Gastrocnemius medialis (tissue), 4 donors: ENCODE data around the gene SCAF11.

Experiments used
- POLR2A ChIP-seq, 2 donors: fragments of 450-650 bp; IDR thresholded peaks; one replicate each; pipeline ENCODE4 v1.6.1; 2017; ENCODE audit warnings: antibody characterized with exemption in 2 of 2, mild to moderate bottlenecking in 2 of 2, moderate library complexity in 2 of 2
- TF ChIP-seq, protein P1 (sequence below), 5 experiments: fragments of 450-650 bp in 3 of 5; fragments of 200-600 bp in 2 of 5; sonication (generic) in 2 of 5; IDR thresholded peaks in 4 of 5; conservative IDR thresholded peaks in 1 of 5; 1 replicate in 4 of 5; 2 replicates in 1 of 5; pipeline ENCODE4 v1.5.1; 2016 to 2019; ENCODE audit warnings: antibody characterized with exemption in 5 of 5, mild to moderate bottlenecking in 3 of 5, moderate library complexity in 3 of 5

DNA sequence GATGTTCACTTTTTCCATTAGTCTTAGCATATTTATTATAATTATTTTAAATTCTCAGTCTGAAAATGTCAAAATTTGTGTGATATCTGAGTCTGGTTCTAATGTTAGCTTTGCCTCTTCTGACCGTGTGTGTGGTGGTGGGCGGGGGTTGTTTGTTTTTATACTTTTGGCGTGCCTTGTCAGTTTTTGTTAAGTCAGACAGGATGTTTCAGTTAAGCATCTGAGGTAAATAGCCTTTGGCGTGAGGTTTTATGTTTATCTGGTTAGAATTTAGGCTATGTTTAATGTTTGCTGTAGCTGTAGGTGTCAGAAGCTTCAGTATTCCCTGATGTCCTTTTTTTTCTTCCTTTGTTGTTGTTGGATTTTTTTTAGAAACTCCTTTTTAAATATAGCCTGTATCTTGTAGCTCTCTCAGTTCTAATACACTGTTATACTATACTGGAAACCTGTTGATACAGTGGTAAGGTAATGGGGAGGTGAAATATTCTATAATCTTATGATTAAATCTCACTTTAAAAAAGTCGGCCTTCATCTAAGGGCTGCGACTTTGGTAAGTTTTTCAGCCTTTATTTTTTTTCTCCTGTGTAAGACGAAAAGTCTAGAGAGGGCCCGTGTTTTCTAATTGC is 111.6 kb downstream of the SCAF11 start:
- TF ChIP-seq, protein P1, sequence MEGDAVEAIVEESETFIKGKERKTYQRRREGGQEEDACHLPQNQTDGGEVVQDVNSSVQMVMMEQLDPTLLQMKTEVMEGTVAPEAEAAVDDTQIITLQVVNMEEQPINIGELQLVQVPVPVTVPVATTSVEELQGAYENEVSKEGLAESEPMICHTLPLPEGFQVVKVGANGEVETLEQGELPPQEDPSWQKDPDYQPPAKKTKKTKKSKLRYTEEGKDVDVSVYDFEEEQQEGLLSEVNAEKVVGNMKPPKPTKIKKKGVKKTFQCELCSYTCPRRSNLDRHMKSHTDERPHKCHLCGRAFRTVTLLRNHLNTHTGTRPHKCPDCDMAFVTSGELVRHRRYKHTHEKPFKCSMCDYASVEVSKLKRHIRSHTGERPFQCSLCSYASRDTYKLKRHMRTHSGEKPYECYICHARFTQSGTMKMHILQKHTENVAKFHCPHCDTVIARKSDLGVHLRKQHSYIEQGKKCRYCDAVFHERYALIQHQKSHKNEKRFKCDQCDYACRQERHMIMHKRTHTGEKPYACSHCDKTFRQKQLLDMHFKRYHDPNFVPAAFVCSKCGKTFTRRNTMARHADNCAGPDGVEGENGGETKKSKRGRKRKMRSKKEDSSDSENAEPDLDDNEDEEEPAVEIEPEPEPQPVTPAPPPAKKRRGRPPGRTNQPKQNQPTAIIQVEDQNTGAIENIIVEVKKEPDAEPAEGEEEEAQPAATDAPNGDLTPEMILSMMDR (IDR thresholded peaks at IDR 0.05 in 4 of 5, conservative IDR thresholded peaks at IDR 0.05 in 1 of 5), result no peak
- no peak for TF ChIP-seq POLR2A (IDR thresholded peaks at IDR 0.05)
